GM19240 (cell line): ENCODE data around the gene FAM131B.
A peak's percentile ranks its signal among the peaks of the same experiment; 100 is the strongest.

Source experiments
- DNase-seq: peaks from one replicate; pipeline ENCODE4 v3.0.0; 2011; ENCODE audit warnings: low spot score; ENCODE audit not compliant: insufficient read length

FAM131B gene

DNA sequence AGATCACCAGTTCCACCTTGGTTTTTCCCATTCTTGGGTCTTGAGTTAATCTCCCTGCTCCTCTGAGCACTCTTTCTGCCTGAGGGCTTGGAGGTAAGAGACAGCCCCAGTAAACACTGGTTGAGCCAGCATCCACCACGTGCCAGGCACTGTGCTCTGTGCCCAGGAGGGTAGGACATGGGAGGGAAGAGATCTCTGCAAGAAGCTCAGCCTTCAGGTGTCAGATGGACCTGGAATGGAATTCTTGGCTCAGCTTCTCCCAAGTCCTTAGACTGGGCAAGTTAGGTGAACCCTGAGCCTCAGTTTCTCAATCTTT, 21.1 kb upstream of the FAM131B start:
- DNase-seq, result no peak

DNA sequence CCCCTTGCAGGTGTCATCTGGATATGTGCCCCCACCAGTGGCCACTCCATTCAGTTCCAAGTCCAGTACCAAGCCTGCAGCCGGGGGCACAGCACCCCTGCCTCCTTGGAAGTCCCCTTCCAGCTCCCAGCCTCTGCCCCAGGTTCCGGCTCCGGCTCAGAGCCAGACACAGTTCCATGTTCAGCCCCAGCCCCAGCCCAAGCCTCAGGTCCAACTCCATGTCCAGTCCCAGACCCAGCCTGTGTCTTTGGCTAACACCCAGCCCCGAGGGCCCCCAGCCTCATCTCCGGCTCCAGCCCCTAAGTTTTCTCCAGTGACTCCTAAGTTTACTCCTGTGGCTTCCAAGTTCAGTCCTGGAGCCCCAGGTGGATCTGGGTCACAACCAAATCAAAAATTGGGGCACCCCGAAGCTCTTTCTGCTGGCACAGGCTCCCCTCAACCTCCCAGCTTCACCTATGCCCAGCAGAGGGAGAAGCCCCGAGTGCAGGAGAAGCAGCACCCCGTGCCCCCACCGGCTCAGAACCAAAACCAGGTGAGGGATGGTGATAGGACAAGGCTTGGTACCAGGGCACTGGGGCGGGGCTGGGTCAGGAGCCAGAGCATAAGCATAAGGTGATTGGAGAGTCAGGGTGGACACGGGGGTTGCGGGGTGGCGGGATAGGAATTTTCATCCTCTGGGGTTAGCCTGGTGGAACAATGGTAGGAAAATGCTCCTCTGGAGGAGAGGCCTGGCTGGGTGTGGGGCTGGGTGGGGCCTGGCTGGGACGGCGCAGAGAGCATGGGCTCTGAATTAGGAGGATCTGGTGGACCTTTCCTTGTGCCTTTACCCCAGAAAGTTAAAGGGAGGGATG, 20.5 kb upstream of the FAM131B start:
- DNase-seq, result no peak

DNA sequence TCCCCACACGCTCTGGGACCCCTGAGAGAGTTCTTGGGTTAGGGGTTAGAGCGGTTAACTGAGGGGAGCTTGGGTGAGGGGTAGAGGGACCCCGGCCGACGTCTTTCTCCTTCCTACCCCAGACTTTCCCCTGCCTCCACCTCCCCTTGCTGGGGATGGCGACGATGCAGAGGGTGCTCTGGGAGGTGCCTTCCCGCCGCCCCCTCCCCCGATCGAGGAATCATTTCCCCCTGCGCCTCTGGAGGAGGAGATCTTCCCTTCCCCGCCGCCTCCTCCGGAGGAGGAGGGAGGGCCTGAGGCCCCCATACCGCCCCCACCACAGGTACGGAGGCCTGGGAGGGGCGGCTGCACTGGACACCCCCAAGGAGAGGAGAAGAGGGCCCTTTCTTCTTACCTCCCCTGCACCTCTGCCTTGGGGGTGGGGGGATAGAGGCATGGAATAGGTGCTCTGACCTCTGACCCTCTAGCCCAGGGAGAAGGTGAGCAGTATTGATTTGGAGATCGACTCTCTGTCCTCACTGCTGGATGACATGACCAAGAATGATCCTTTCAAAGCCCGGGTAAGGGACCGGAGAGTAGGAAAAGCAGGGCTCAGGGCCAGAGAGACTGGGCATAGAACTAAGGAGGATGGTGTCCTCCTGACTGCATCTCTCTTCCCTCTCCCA, 19.7 kb upstream of the FAM131B start:
- no peak for DNase-seq

DNA sequence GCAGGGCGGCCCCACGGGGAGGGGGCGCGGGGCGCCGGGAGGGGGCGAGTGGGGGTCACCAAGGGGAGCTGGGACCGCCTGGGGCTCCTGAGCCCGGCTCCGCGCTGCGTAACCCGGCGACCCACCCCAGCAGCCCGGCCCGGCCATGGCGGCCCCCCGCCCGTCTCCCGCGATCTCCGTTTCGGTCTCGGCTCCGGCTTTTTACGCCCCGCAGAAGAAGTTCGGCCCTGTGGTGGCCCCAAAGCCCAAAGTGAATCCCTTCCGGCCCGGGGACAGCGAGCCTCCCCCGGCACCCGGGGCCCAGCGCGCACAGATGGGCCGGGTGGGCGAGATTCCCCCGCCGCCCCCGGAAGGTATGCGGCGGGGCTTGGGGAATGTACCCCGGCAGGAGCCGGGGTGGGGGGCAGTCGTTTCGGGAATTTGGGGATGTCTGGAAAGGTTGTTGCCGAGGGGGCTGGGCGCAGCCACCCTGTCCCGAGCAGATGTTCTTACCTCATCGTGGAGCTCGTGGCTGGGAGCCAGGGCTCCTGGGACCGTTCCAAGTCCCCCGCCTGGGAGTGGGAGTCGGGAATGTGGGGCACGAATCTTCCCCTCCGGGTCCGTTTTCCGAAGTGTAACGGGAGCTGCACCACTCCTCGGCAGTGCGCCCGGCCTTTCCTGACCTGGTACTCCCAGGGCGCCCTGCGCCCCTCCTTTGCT, 19.1 kb upstream of the FAM131B start:
- no peak for DNase-seq

DNA sequence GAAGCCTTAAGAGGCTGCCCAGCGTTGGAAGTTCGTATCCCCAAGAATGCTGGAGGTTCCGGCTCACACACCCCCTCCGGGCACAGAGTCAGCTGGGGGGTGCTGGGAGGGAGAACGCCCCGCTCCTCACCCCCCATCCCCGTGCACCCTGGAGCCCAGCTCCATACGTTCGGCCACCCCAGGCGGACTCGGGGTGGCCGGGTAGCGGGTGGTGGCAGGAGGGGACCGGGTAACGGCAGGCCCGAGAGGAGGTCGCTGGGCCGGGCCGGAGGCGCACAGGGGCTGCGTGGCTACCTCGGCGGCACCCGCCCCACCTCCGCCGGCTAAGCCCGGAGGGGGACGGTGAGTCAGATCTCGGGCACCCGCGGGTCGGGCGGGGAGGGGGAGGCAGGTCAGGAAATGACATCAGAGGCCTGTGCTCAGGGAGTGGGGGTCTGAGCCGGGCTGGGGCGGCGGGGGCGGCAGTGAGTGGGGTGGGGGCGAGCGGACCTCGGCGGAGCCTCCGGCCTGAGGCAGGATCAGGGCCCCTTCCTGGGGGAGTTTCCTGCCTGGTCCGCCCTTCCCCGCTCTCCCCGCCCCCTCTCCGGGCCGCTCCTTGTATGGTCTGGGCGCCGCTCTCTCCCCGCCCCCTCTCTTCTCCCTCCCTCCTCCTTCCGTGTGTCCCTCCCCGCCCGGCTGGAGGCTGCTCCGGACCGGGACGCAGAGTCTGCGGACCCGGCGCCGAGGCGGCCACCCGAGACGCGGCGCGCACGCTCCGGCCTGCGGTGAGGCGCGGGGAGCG, 18.3 kb upstream of the FAM131B start, which contains the start of gene ZYX:
ZYX (plus strand) TSS at position 700 of the 781 bp plus-strand sequence. CDS start 227 bp downstream, outside the sequence.
- DNase-seq, result peak; percentile 92

DNA sequence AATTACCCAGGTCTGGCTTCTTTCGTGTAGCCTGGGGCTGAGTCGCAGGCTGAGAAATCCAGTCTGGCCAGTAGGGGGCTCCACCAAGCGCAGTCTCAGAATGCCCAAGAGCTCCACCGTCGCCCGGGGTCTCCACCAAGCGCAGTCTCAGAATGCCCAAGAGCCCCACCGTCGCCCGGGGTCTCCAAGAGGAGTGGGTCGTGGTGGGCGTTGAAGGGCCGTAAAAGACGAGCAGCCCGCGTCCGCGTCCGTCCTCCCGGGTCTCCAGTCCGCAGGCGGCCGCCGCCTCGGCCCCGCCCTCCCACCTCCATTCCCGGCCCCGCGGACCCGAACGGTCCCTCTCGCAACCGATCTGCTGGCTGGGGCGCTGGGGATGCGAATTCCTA, 17.7 kb upstream of the FAM131B start:
- peak; percentile 83 for DNase-seq

DNA sequence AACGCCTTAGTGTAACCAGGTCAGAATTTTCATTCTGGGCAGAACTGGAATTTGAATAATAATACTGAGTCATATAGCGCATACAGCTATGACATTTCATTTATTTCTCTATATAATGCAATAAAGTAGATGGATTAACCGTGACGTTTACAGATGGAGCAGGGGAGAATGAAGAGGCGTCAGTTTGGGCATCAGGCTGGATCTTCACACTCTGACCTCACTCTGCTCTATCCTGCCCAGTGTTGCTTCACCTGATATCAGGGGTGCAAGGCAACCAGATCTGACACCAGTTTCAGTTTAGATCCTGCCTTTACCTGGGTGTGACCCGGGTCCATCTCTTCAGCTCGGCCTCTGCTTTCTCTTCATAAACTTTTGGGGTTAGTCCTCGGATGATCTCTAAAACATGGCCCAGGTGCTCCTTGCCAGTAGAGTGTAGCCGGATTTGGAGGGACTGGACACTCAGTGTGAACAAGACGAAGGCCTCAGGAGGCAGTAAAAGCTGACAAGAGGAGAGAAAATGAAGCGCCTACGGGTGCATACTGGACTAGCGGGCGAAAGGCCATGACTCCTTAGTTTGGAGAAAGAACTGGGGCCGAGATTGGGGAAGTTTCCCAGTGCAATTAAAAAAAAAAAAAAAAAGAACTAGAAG, 17.2 kb upstream of the FAM131B start:
- DNase-seq, result no peak

DNA sequence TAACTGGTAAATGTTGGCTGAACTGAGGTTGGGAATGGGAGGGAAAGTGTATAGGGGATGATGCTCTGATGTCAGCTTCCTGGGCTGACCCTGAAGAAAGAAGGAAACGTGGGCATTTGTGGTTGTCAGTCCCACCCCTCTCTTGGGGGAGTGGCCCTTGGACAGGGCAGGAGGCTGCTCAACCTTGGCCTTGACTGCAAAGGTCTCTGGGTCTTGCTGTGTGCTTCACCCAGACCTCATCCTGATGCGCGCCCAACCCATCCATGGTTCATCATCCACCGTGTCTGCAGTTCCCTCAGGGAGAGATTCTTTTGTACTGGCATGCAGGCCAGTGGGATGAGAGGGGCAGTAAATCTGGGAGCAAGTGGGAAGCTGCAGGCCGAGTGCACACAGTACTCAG, 13.9 kb upstream of the FAM131B start:
- DNase-seq, result no peak

DNA sequence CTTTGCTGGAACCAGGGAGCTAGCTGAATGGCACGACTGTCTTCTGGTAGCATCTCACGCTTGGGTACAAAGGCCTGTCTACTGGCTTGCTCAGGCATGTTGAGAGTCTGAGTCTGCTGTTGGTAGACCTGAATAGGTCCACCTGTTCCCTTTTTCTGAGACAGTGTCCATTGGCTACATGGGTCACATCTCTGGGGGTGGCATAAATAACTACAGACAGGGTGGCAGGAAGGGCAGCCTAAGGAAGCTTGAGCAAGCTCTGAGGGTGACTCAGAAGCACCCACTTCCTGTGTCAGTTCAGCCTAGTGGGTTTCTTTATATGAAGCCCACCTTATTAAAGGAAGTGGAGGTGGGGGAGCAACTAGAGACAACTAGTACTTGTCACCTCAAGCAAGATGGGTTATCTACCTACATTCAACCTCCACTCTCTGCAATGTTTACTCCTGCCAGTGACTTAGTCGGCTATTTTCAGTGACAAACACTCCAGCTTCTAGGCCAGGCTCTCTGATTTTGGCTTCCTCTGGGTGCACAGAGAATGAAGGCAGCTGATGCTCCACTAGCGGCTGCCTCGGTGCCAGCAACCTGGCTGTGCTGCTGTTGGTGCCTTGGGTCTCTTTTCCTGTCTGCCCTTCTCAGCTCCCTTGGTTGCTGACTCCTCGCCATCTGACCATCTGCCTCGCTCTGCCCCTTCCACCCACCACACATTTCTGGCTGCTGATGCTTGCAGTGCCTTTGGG, 13.0 kb upstream of the FAM131B start:
- no peak for DNase-seq

DNA sequence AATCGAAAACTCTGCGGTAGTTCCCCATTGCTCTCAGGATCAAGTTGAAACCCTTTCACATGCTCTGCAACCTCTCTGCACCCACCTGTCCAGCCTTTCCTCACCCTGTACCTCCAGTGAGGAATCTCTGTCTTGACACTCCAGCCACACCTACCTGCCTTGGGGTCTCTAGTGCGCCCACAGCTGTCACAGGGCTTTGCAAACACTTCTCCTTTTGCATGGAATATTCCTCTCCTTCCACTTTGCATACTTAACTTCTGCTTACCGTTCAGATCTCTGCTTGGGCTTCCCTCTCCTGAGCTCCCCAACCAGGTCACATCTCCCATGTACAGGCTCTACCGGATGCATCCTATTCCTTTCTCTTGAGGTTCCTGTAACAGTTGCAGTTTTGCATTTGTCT, 12.0 kb upstream of the FAM131B start:
- DNase-seq, result no peak

DNA sequence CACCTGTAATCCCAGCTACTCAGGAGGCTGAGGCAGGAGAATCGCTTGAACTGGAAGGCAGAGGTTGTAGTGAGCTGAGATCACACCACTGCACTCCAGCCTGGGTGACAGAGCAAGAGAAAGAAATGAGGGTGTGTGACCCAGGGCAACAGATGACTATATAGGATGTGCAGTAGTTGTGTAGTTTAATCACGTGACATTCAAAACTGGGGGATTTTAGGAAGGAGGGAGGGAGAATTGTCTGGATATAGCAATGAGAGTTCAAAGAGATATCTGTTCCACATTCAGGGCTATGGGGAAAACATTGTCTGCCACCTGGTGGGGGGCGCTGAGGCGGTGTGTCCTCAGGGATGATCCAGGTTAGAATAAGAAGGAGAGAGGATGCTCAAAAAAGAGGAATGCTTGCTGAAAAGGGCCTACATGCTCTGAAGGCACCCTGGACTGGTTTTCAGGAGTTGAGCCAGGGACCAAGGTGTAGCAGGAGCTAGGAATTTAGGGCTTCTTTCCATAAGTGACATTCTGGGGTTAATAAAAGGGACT, 10.8 kb upstream of the FAM131B start:
- DNase-seq, result no peak

DNA sequence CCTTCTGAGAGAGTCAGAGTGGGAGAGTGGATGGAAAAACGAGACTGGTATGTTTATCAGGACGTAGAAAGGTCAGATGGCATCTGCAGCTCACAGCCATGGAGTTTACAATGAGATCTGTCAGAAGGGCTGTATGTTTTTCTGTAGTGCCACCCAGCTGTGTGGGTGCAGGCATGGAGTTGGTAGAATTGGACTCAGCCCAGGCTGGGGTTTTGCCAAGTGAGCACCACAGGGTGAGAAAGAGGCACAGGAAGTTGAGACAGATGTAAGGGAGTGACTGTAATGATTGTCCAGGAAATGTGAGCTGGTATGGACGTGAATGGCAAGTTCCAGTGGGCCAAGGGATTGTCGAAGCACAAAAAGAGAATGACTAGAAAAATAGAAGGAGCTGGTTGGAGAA, 9.6 kb upstream of the FAM131B start:
- DNase-seq, result no peak

DNA sequence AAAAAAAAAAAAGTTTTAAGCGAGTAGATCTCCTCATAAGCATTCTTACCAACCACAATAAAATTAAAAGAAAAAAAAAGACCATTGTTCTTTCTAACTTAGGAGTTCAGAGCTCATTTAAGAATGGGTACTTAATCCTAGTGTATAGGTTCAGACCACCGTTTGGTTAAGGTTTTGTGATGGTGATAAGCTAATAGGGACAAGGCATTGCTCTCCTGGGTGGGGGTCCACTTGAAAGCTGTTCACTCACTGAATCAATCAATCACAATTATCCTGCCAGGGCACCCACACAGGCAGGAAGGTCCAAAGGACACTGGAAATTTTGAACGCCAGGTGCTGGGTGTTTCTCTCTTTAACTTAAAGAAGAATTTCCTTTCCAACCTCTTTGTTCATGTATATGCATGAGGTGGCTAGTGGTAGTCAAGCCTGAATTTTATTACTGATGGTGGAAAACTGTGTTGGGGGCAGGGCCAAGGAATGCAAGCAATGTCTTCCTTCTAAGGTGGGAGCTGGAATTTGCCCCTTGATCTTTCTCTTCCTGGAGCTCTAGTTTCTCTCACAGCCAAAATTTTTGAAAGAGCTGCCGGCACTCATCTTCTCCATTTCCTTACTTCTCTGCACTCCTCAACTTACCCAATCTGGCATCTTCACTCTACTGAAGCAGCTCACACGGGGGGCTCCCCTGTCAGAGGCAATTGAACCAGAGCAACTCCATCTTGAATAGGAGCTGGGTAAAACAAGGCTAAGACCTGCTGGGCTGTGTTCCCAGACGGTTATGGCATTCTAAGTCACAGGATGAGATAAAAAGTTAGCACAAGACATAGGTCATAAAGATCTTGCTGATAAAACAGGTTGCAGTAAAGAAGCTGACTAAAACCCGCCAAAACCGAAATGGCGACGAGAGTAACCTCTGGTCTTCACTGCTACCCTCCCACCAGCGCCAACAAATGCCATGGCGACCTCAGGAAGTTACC, 7.5 kb upstream of the FAM131B start:
- no peak for DNase-seq

DNA sequence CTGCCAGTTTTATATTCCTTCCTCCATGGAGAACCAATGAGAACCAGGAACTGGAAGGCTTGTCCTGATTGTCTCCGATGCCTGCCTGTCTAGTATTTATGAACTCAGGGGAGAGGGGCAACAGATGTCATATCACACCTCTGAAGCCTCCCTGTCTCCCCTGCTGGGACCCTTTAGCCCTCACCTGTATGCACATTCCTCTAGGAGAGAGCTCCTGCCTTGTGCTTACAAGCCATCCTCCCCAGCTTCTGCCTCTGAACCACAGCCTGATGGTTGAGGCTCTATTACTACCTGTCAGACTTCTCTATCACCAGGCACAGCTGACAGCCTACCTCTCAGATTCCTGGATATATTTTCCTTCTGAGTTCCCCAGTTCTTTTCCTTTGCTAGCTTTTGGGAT, 5.9 kb upstream of the FAM131B start:
- DNase-seq, result no peak

DNA sequence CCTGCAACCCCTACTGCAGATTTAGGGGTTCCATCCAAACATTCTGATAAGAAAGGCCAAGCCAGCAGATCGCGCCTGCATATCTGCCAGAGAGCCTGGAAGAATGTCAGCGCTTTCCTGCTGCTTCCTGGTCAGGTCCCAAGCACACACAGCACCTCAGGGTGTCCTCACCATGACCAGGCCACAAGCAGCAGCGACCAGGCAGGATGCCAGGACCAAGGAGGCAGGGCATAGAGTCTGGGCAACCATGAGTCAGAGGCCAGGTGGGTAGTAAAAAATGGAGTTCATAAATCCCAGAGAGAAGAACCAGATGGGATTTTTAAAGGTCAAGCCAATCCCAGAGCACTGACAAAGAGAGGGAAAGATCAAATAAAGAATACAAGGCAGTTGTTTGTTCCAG, 5.5 kb upstream of the FAM131B start:
- DNase-seq, result no peak

DNA sequence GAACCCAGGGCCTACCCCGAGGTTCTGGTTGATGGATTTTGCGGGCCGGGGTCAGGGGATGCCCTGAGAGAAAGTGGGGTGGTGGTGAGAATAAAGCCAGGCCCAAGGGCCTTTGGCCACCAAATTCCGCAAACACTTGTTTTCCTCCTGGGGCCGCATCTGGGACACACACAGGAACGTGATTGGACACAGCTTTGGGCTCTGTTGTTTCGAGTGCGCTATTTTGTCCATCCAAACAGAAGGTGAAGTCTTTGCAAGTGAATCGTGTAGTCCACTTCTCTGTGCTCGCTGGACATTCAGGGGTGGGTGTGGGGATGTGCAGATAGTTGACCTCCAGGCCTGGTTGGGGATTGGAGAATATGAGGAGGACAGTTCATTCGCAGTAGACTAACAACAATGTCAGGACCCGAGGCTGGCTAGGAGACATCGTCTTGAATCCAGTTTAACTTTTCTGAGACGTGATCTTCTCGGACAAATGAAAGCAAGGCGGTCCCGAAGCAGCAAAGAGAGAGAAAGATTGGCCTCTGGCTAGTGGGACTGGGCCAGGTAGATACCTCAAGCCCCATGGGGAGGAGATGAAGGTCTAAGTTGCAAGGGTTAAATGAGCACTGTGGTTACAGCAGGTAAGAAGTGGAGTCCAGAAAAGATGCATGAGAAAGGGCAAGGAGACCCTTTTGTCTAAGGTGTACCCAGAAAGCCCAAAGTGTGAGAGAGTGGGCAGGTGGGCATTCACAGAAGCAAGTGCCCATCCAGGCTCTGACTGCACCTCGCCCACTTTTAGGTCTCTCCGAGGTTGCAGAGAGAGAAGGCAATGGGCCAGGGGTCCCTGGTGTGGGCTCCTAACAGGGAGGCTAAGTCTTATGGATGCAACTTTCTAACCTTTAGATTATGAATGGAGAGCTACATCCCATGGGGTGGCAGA, 764 bp upstream of the FAM131B start:
- DNase-seq, result no peak

DNA sequence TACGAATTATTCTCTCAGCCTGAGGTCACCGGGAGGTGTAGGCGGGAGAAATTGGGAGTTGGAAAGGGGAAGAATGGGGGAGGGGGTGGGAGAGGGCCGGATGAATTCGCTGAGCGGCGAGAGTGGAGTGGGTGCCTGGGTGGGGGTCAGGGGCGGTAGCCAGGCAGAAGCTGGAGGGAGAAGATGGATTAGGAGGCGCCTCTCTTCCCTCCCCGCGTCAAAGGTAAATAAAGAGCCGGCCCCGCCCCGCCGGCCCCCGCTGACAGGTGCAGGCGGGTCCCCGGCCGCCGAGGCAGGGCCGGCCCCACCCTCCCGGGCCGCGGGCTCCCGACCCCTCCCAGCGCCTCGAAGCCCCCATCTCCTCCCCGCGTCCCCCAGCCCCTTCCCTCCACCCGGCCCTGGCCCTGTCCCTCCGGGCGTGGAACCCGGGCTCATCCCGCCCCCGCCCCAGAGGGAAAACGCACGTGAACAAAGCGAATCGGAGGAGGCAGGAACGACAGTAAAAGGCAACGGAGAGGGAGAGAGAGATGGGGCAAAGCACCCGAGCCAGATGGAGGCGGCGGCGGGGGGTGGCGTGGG, 872 bp downstream of the FAM131B start:
- no peak for DNase-seq
